Measurements from ENCODE around the gene BAHCC1.

The BAHCC1 gene

DNA sequence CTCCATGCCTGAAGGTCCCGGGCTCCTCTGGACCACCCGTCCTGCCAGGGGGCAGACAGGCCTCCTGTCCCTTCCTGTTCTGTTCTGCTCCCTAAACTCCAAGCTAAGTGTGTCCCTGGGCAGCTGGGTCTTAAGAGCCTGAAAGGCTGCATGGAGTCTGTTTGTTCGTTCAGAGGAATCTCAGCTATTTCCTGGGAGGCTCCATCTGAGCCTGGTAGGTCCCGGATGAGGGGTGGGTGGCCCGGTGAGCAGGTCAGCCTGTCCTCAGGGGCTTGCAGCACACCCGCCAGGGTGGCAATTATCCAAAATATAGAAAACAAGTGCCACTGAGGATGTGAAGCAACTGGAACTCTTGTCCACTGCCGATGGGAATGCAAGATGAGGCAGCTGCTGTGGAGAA is 104.8 kb downstream of the BAHCC1 start:
- H3K4me3 ChIP-seq (ENCODE audit: low read depth, low read length), result no peak overlapping the region
- DNase-seq (ENCODE audit: low read depth), result no peak
- no peak for TF ChIP-seq CTCF (IDR thresholded peaks at IDR 0.05; ENCODE audit: control insufficient read depth, extremely low read depth, insufficient read depth)

DNA sequence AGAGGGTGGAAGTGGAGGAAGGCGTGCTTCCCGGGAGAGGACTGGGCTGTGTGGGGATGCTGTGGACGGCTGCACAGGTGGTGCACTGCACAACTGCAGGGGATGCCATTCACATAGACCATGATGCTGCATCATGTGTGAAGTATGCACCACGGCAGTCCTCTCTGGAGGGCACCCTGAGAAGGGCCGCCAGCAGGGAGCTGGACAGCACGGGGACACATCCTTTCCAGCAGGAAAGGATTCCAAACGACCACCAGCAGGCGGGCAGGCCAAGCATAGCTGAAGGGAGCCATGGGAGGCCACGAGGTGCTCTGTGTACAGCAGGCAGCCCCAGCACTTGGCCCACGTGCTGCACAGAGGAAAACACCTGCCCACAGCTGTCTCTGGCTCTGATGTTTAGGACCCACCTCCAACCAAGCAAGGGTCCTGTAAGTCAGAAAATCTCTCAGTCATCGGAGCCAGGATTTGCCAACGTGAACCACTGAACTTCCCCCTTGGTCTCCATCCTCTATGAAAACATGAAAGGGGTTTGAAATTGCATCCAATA is 107.3 kb downstream of the BAHCC1 start:
- TF ChIP-seq CTCF (IDR thresholded peaks at IDR 0.05; ENCODE audit: control insufficient read depth, extremely low read depth, insufficient read depth), result no peak
- no peak for DNase-seq (ENCODE audit: low read depth)
- no peak overlapping the region for H3K4me3 ChIP-seq (ENCODE audit: low read depth, low read length)

- no peak for TF ChIP-seq CTCF (IDR thresholded peaks at IDR 0.05; ENCODE audit: control insufficient read depth, extremely low read depth, insufficient read depth)
- no peak for DNase-seq (ENCODE audit: low read depth)
- H3K4me3 ChIP-seq (ENCODE audit: low read depth, low read length), result no peak overlapping the region
These were observed 108.4 kb downstream of the BAHCC1 start for GRCh38 chr17:81503619-81504018.

GRCh38 chr17:81508639-81509206 is 113.5 kb downstream of the BAHCC1 start:
- peak; percentile 61 for DNase-seq (ENCODE audit: low read depth)
- H3K4me3 ChIP-seq (ENCODE audit: low read depth, low read length), result no peak overlapping the region
- no peak for TF ChIP-seq CTCF (IDR thresholded peaks at IDR 0.05; ENCODE audit: control insufficient read depth, extremely low read depth, insufficient read depth)

DNA sequence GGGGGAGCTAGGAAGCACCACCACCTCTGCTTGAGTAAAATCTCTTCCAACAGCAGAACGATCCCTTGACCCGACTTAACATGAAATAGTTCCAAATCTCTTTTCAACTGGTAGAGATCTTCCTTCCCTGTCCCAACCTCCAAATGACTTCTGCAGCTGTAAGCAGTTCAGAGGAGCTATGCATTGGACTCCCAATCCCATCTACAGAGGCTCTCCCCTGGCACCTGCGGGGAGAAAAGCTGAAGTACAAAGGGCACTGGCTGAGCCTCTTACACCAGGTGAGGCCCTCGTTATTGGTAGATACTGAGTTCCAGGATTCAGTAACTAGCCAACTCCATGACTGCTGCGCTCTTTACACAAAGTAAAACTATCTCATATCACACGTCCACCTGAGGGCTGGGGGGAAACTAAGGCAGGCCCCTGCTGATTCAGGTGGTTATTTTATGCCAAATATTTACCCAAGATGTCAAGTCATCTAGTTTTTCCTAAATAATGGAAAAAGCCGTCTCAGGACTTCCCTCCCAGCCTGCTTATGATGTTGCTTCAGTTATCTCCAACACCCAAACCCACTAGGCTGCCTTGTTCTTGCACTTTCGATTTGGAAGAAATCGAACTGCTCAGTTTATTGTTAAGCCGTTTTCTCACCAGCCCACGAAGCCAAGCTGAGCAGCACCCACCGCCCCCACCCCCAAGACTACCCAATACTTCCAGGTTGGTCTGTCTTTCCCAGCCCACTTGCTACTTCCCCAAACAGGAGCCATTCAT is 114.1 kb downstream of the BAHCC1 start:
- no peak for DNase-seq (ENCODE audit: low read depth)
- no peak for TF ChIP-seq CTCF (IDR thresholded peaks at IDR 0.05; ENCODE audit: control insufficient read depth, extremely low read depth, insufficient read depth)
- H3K4me3 ChIP-seq (ENCODE audit: low read depth, low read length), result no peak overlapping the region

- TF ChIP-seq CTCF (IDR thresholded peaks at IDR 0.05; ENCODE audit: control insufficient read depth, extremely low read depth, insufficient read depth), result no peak
- DNase-seq (ENCODE audit: low read depth), result no peak
These were observed 114.9 kb downstream of the BAHCC1 start for GRCh38 chr17:81509972-81510784.

More at GRCh38 chr17:81509972-81510784, 114.9 kb downstream of the BAHCC1 start:
- H3K4me3 ChIP-seq (ENCODE audit: low read depth, low read length), result peak overlapping the region; percentile 95

Measured in LNCaP clone FGC (cell line).